NCI-H69 (cell line): ENCODE results near the gene IREB2.
"Not testable (repeated sequence)": the region's sequence is repeated elsewhere in the genome, so short reads cannot be mapped to it uniquely, and the experiment has no call there.

Experiments
- DNase-seq: peaks from one replicate; lab custom pipeline; 2025; lab: John Stamatoyannopoulos, UW

IREB2 gene

GRCh38 chr15:78407608-78408354 lies 30.2 kb upstream of the IREB2 start:
- peak; percentile 28 for DNase-seq

GRCh38 chr15:78408355-78408640 lies 29.7 kb upstream of the IREB2 start:
- no peak for DNase-seq

GRCh38 chr15:78408961-78409360 lies 29.1 kb upstream of the IREB2 start:
- no peak for DNase-seq

- DNase-seq: no peak
These were observed 27.0 kb upstream of the IREB2 start for GRCh38 chr15:78411061-78411460.

- peak; percentile 94 for DNase-seq
These were observed 23.3 kb upstream of the IREB2 start for GRCh38 chr15:78414621-78415250.

- peak; percentile 96 for DNase-seq
These were observed 22.7 kb upstream of the IREB2 start for GRCh38 chr15:78415284-78415683.

- no peak for DNase-seq
These were observed 20.0 kb upstream of the IREB2 start for GRCh38 chr15:78417754-78418630.

- no peak for DNase-seq
These were observed 19.3 kb upstream of the IREB2 start for GRCh38 chr15:78418686-78419085.

GRCh38 chr15:78419367-78419766 lies 18.6 kb upstream of the IREB2 start:
- DNase-seq: no peak

- no peak for DNase-seq
These were observed 17.8 kb upstream of the IREB2 start for GRCh38 chr15:78420220-78420619.

GRCh38 chr15:78420766-78421165 lies 17.2 kb upstream of the IREB2 start:
- DNase-seq: no peak

GRCh38 chr15:78421238-78421965 lies 16.6 kb upstream of the IREB2 start:
- DNase-seq: no peak

GRCh38 chr15:78422571-78423340 lies 15.3 kb upstream of the IREB2 start:
- peak; percentile 64 for DNase-seq

- no peak for DNase-seq
These were observed 13.3 kb upstream of the IREB2 start for GRCh38 chr15:78424673-78425072.

- no peak for DNase-seq
These were observed 12.4 kb upstream of the IREB2 start for GRCh38 chr15:78425643-78426042.

GRCh38 chr15:78426300-78426699 lies 11.7 kb upstream of the IREB2 start:
- no peak for DNase-seq

- no peak for DNase-seq
These were observed 10.1 kb upstream of the IREB2 start for GRCh38 chr15:78427953-78428352.

- DNase-seq: peak; percentile 64
These were observed 8.5 kb upstream of the IREB2 start for GRCh38 chr15:78429477-78429876.

- DNase-seq: no peak
These were observed 6.1 kb upstream of the IREB2 start for GRCh38 chr15:78431955-78432354.

GRCh38 chr15:78432664-78433063 lies 5.4 kb upstream of the IREB2 start:
- no peak for DNase-seq

GRCh38 chr15:78434134-78434533 lies 3.9 kb upstream of the IREB2 start:
- peak; percentile 12 for DNase-seq

GRCh38 chr15:78434711-78435110 lies 3.3 kb upstream of the IREB2 start:
- DNase-seq: not testable (repeated sequence)
